OCI-LY3 (cell line): Measurements from ENCODE around the gene BRME1.

ENCODE experiments used
- H2AFZ ChIP-seq: fragments of 200-600, 300-600 bp; shearing (Covaris generic); 2 replicates; pipeline ENCODE4 v1.6.0; 2014; ENCODE audit warnings: antibody characterized with exemption, low read depth, low read length
- H3K27ac ChIP-seq: fragments of 200-600, 300-600 bp; sonication (generic); 2 replicates; pipeline ENCODE4 v1.5.1; 2014; ENCODE audit warnings: mild to moderate bottlenecking, low read length, moderate library complexity, mixed read lengths
- H3K27me3 ChIP-seq: fragments of 200-600, 300-600 bp; sonication (generic); 2 replicates; pipeline ENCODE4 v1.6.1; 2014; ENCODE audit warnings: low read depth, low read length, mixed read lengths
- H3K36me3 ChIP-seq: fragments of 200-600, 300-600 bp; sonication (generic); replicated peaks from 2 replicates; pipeline ENCODE3; 2014; ENCODE audit warnings: low read depth, low read length, mixed read lengths
- H3K4me1 ChIP-seq: fragments of 300-600, 200-600 bp; sonication (generic); 2 replicates; pipeline ENCODE4 v1.6.1; 2014; ENCODE audit warnings: low read length, mixed read lengths
- H3K4me2 ChIP-seq: fragments of 200-600, 300-600 bp; sonication (generic); 2 replicates; pipeline ENCODE4 v1.6.1; 2014; ENCODE audit warnings: low read length, mixed read lengths
- H3K4me3 ChIP-seq: fragments of 300-600, 200-600 bp; sonication (generic); 2 replicates; pipeline ENCODE4 v1.5.1; 2014; ENCODE audit warnings: antibody characterized with exemption, mild to moderate bottlenecking, low read length, moderate library complexity
- H3K79me2 ChIP-seq: fragments of 300-600, 200-600 bp; shearing (Covaris generic); 2 replicates; pipeline ENCODE4 v1.6.1; 2014; ENCODE audit warnings: mild to moderate bottlenecking, low read length, mixed read lengths
- H3K9ac ChIP-seq: fragments of 300-600, 200-600 bp; shearing (Covaris generic); 2 replicates; pipeline ENCODE4 v1.6.0; 2014; ENCODE audit warnings: mild to moderate bottlenecking, low read length, moderate library complexity
- H3K9me3 ChIP-seq: fragments of 200-600, 300-600 bp; shearing (Covaris generic); 2 replicates; pipeline ENCODE4 v1.6.1; 2014; ENCODE audit warnings: low read length, mixed read lengths; ENCODE audit not compliant: insufficient read depth
- H4K20me1 ChIP-seq: fragments of 200-600, 300-600 bp; sonication (generic); 2 replicates; pipeline ENCODE4 v1.6.1; 2016; ENCODE audit warnings: low read length, mixed read lengths; ENCODE audit not compliant: insufficient read depth
- CTCF ChIP-seq: fragments of 200-600, 300-600 bp; sonication (generic); IDR thresholded peaks from 2 replicates; pipeline ENCODE4 v1.5.1; 2014; ENCODE audit warnings: antibody characterized with exemption, low read length, low read depth
- EZH2phosphoT487 ChIP-seq: fragments of 200-600 bp; shearing (Covaris generic); IDR thresholded peaks from 2 replicates; pipeline ENCODE4 v1.6.1; 2018; ENCODE audit warnings: antibody characterized with exemption, mixed run types, low read depth

BRME1 gene

GRCh38 chr19:13885826-13886365 lies 20.0 kb downstream of the BRME1 start:
- Histone ChIP-seq H3K4me3 (no peak overlapping the region), H3K27ac (no peak overlapping the region), H3K4me1 (peaks cover 25% of the 10 kb centered on the region), H3K79me2 (no peaks in the 10 kb centered on the region), H3K27me3 (no peaks in the 10 kb centered on the region; the same call in 1 of the 2 replicates), H3K36me3 (no peaks in the 10 kb centered on the region), H3K9ac (no peak overlapping the region), H4K20me1 (no peaks in the 10 kb centered on the region), H3K4me2 (no peak overlapping the region), H3K9me3 (no peaks in the 10 kb centered on the region), H2AFZ (no peak overlapping the region)
- TF ChIP-seq CTCF (no peak), EZH2phosphoT487 (no peak)

GRCh38 chr19:13884726-13885591 lies 21.0 kb downstream of the BRME1 start:
- peak overlapping the region; percentile 27; the same call in 1 of the 2 replicates for H2AFZ ChIP-seq
- no peaks in the 10 kb centered on the region for H3K9me3 ChIP-seq
- H3K4me3 ChIP-seq: no peak overlapping the region
- H3K4me1 ChIP-seq: peaks cover 31% of the 10 kb centered on the region
- no peaks in the 10 kb centered on the region for H4K20me1 ChIP-seq
- H3K9ac ChIP-seq: no peak overlapping the region
- H3K27me3 ChIP-seq: no peaks in the 10 kb centered on the region; the same call in 1 of the 2 replicates
- H3K27ac ChIP-seq: no peak overlapping the region
- no peak for TF ChIP-seq CTCF
- TF ChIP-seq EZH2phosphoT487: no peak
- no peaks in the 10 kb centered on the region for H3K36me3 ChIP-seq
- H3K79me2 ChIP-seq: no peaks in the 10 kb centered on the region
- peak overlapping the region; percentile 8; the same call in 1 of the 2 replicates for H3K4me2 ChIP-seq

- H3K4me1 ChIP-seq: peaks cover 37% of the 10 kb centered on the region
- H3K36me3 ChIP-seq: no peaks in the 10 kb centered on the region
- H2AFZ ChIP-seq: no peak overlapping the region
- no peaks in the 10 kb centered on the region for H4K20me1 ChIP-seq
- no peak overlapping the region for H3K9ac ChIP-seq
- H3K4me2 ChIP-seq: no peak overlapping the region
- H3K4me3 ChIP-seq: no peak overlapping the region
- no peak overlapping the region for H3K27ac ChIP-seq
- H3K9me3 ChIP-seq: no peaks in the 10 kb centered on the region
- TF ChIP-seq CTCF: no peak
- no peak for TF ChIP-seq EZH2phosphoT487
- peaks cover 4% of the 10 kb centered on the region; the same call in 1 of the 2 replicates for H3K27me3 ChIP-seq
- H3K79me2 ChIP-seq: no peaks in the 10 kb centered on the region
These were observed 22.3 kb downstream of the BRME1 start for GRCh38 chr19:13883516-13884064.

GRCh38 chr19:13882836-13883235 lies 23.1 kb downstream of the BRME1 start:
- TF ChIP-seq EZH2phosphoT487: no peak
- no peak for TF ChIP-seq CTCF
- no peaks in the 10 kb centered on the region for H3K36me3 ChIP-seq
- H3K4me3 ChIP-seq: no peak overlapping the region
- H3K27me3 ChIP-seq: peaks cover 4% of the 10 kb centered on the region; the same call in 1 of the 2 replicates
- no peaks in the 10 kb centered on the region for H3K79me2 ChIP-seq
- H3K4me1 ChIP-seq: peaks cover 37% of the 10 kb centered on the region
- H3K9me3 ChIP-seq: no peaks in the 10 kb centered on the region
- H4K20me1 ChIP-seq: no peaks in the 10 kb centered on the region
- H3K27ac ChIP-seq: no peak overlapping the region
- no peak overlapping the region for H3K4me2 ChIP-seq
- no peak overlapping the region for H3K9ac ChIP-seq
- peak overlapping the region; percentile 59; the same call in 1 of the 2 replicates for H2AFZ ChIP-seq
